ENCODE results near the gene SPINK4. TPM values are rescaled to one million over a fixed set of nuclear protein-coding genes. Genes with fewer than 3 reads are reported as not detected.

The SPINK4 gene
- total and polyA plus RNA-seq, 4 donors: 0.70 TPM; not detected in 3

GRCh38 chr9:33242609-33243134 is 2.7 kb downstream of the SPINK4 start (continued):
- no peak for TF ChIP-seq RXRA (IDR thresholded peaks at IDR 0.05)
- no peak for TF ChIP-seq MAX (IDR thresholded peaks at IDR 0.05)
- TF ChIP-seq HNF4A (conservative IDR thresholded peaks at IDR 0.05): no peak
- TF ChIP-seq EGR1 (IDR thresholded peaks at IDR 0.05; ENCODE audit: low read depth in 2 of 2): no peak
- no peak for TF ChIP-seq ZBTB33 (IDR thresholded peaks at IDR 0.05)
- TF ChIP-seq SP1 (IDR thresholded peaks at IDR 0.05): no peak
- TF ChIP-seq FOXA2 (IDR thresholded peaks at IDR 0.05): no peak
- no peak for TF ChIP-seq RAD21 (IDR thresholded peaks at IDR 0.05)

- H3K9me3 ChIP-seq (ENCODE audit: control insufficient read depth in 4 of 4, low read length in 3 of 4): no peaks in the 10 kb centered on the region
- TF ChIP-seq GABPA (IDR thresholded peaks at IDR 0.05 in 1 of 2, conservative IDR thresholded peaks at IDR 0.05 in 1 of 2) (no peak), RAD21 (IDR thresholded peaks at IDR 0.05) (no peak), YY1 (IDR thresholded peaks at IDR 0.05) (no peak), HNF4G (IDR thresholded peaks at IDR 0.05) (no peak), ZBTB33 (IDR thresholded peaks at IDR 0.05) (no peak), FOXA2 (IDR thresholded peaks at IDR 0.05) (no peak), JUND (IDR thresholded peaks at IDR 0.05) (no peak), MAX (IDR thresholded peaks at IDR 0.05) (no peak), CTCF (IDR thresholded peaks at IDR 0.05; ENCODE audit: low read depth, low read length, missing input control) (no peak), EGR1 (IDR thresholded peaks at IDR 0.05; ENCODE audit: low read depth in 2 of 2) (no peak), NR2F2 (IDR thresholded peaks at IDR 0.05) (no peak), FOXA1 (IDR thresholded peaks at IDR 0.05) (no peak), TAF1 (conservative IDR thresholded peaks at IDR 0.05) (no peak), HNF4A (conservative IDR thresholded peaks at IDR 0.05) (no peak), ATF3 (IDR thresholded peaks at IDR 0.05) (no peak), REST (IDR thresholded peaks at IDR 0.05) (no peak), SP1 (IDR thresholded peaks at IDR 0.05) (no peak), RXRA (IDR thresholded peaks at IDR 0.05) (no peak)
- DNase-seq (ENCODE audit: low spot score): no peak
- no peak overlapping the region for H3K4me3 ChIP-seq (ENCODE audit: low read depth in 1 of 3, low read length in 3 of 3)
- no peaks in the 10 kb centered on the region for H3K4me1 ChIP-seq (ENCODE audit: control insufficient read depth in 4 of 4, insufficient read depth in 4 of 4, low read length in 3 of 4)
- WGBS: 68% methylated on average over 9 of the region's 9 CpGs
- H3K9ac ChIP-seq (ENCODE audit: low read depth in 1 of 2, low read length in 2 of 2): no peak overlapping the region
- no peak overlapping the region for H3K27ac ChIP-seq (ENCODE audit: low read depth in 1 of 2, low read length in 2 of 2)
- H3K36me3 ChIP-seq (ENCODE audit: control insufficient read depth in 4 of 4, insufficient read depth in 3 of 4, low read depth in 1 of 4, low read length in 3 of 4): peaks cover 0 to 3% (median 0%) of the 10 kb centered on the region in 4 donors
- no peaks in the 10 kb centered on the region for H3K27me3 ChIP-seq (ENCODE audit: control insufficient read depth in 4 of 4, insufficient read depth in 4 of 4, low read length in 3 of 4)
Observed at GRCh38 chr9:33244137-33244784, 4.3 kb downstream of the SPINK4 start.
